Spleen (tissue), 7 donors: ENCODE measurements around the gene PHF21B.

Experiments used
- POLR2AphosphoS5 ChIP-seq, 3 donors: sonication (generic); formaldehyde crosslinking; IDR thresholded peaks; one replicate each; pipeline ENCODE4 v1.5.1; 2017; ENCODE audit warnings: antibody characterized with exemption in 3 of 3
- TF ChIP-seq, protein P1 (sequence below), 11 experiments: fragments of 200-600 bp in 7 of 11; fragments of 450-650 bp in 4 of 11; sonication (generic) in 4 of 11; IDR thresholded peaks in 8 of 11; conservative IDR thresholded peaks in 3 of 11; 1 replicate in 7 of 11; 2 replicates in 4 of 11; pipeline versions ENCODE4 v1.4.0 to v1.8.0; 2016 to 2021; ENCODE audit warnings: antibody characterized with exemption in 11 of 11, inconsistent platforms in 4 of 11, mild to moderate bottlenecking in 1 of 11
- donor health status: DM: no; HTN: no; CAD: no; lungs with moderate emphysema.
- donor health status: DM: no; HTN: no; CAD: no.
- donor health status: DM: no; HTN: no; CAD: no.

DNA sequence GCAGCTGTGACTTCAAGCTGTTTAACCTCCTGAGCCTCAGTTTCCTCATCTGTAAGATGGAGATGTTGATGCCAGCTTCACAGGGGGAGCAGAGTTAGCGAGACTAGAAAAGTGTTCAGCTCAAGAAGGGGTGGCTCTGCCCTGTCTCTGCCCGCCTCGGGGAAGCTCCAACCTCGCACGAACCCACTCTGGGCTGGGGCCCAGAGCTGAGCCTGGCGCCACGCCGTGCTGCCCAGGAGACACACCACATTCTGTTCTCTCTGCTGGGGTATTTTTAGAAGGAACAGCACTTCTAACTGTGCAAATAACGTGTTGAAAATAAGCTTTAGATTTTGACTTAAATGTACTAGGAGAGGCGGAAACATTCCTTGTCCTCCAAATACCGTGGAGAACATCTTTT lies 74.1 kb downstream of the PHF21B start:
- TF ChIP-seq, protein P1, sequence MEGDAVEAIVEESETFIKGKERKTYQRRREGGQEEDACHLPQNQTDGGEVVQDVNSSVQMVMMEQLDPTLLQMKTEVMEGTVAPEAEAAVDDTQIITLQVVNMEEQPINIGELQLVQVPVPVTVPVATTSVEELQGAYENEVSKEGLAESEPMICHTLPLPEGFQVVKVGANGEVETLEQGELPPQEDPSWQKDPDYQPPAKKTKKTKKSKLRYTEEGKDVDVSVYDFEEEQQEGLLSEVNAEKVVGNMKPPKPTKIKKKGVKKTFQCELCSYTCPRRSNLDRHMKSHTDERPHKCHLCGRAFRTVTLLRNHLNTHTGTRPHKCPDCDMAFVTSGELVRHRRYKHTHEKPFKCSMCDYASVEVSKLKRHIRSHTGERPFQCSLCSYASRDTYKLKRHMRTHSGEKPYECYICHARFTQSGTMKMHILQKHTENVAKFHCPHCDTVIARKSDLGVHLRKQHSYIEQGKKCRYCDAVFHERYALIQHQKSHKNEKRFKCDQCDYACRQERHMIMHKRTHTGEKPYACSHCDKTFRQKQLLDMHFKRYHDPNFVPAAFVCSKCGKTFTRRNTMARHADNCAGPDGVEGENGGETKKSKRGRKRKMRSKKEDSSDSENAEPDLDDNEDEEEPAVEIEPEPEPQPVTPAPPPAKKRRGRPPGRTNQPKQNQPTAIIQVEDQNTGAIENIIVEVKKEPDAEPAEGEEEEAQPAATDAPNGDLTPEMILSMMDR (IDR thresholded peaks at IDR 0.05 in 8 of 11, conservative IDR thresholded peaks at IDR 0.05 in 3 of 11) = no peak
- TF ChIP-seq POLR2AphosphoS5 (IDR thresholded peaks at IDR 0.05) = no peak
